Measurements from ENCODE around the gene KIF15. TPM values are rescaled to one million over a fixed set of nuclear protein-coding genes. Genes with fewer than 3 reads are reported as not detected.

KIF15 gene
- total and polyA plus RNA-seq, 2 experiments from 2014 or later = 3.3 to 3.9 TPM

DNA sequence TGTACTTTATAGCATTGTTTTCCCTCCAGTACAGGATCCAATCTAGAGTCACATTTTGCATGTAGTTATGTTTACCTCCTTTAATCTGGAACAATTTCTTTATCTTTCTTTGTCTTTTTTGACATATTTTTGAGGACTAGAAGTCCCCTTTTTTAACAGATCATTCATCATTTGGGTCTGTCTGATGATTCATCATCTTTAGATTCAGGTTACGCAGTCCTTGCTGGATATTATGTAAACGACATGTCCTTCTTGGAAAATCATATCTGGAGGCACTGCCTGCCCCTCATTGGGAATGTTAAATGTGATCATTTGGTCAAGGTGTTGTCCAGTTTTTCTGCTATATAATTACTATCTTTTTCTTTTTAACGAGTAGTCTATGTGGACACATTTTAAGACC is 131.1 kb downstream of the KIF15 start:
- in situ Hi-C loops (cut with MboI) = no loop called here
- peak overlapping the region; percentile 24 for H3K4me2 ChIP-seq (ENCODE audit: unreplicated experiment)
- no peak for DNase-seq

DNA sequence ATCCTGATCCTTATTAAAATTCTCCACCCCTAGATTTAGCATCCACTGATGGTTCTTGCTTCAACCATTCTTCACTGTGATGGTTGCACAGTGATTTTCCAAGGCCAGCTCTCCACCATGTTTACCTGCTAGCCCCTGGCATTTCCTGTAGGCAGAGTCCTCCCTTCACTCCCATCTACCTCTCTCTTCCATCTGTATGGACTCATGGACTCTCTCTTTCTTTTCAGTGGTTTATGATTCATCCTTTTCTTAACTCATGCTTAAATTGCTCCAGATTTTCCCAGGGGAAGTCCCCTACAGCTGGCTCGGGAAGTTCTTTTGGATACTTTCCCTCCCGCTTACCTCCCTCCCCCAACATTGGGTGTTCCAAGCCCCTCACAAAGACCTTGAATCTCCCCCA is 131.5 kb downstream of the KIF15 start:
- peak; percentile 75 for DNase-seq
- Histone ChIP-seq H3K36me3 (ENCODE audit: low read depth) (no peaks in the 10 kb centered on the region), H3K4me3 (no peak overlapping the region), H3F3A (ENCODE audit: insufficient read depth) (0 out of 2 replicates have a peak, but pooled peaks cover 8% of the 10 kb centered on the region), H3K4me2 (ENCODE audit: unreplicated experiment) (peak overlapping the region; percentile 24), H3K9me3 (ENCODE audit: low read depth) (no peaks in the 10 kb centered on the region), H3K27me3 (replicated peaks; ENCODE audit: insufficient read depth) (no peaks in the 10 kb centered on the region), H3K27ac (no peak overlapping the region), H4K20me1 (ENCODE audit: insufficient read depth) (no peaks in the 10 kb centered on the region), H3K9ac (no peak overlapping the region), H3K4me1 (ENCODE audit: insufficient read depth) (peaks cover 8% of the 10 kb centered on the region), H3K9me2 (ENCODE audit: insufficient read depth) (no peaks in the 10 kb centered on the region), H2AFZ (no peak overlapping the region), H3K79me2 (ENCODE audit: insufficient read depth) (no peaks in the 10 kb centered on the region)
- in situ Hi-C loops (cut with MboI) = no loop called here
- TF ChIP-seq EZH2 (IDR thresholded peaks at IDR 0.05; ENCODE audit: insufficient read depth, poor library complexity, severe bottlenecking) (no peak), EZH2phosphoT487 (IDR thresholded peaks at IDR 0.05; ENCODE audit: insufficient read depth, low read depth) (no peak)
- 7 to 15% methylated on average over 2 of the region's 2 CpGs for WGBS, 2 experiments (ENCODE audit: low coverage in 1 of 2, low lambda C conversion rate in 2 of 2, missing lambda C conversion rate in 2 of 2)

More for the DNA sequence above, 131.1 kb downstream of the KIF15 start:
- H3K79me2 ChIP-seq (ENCODE audit: insufficient read depth) = no peaks in the 10 kb centered on the region
- H3K9me3 ChIP-seq (ENCODE audit: low read depth) = no peaks in the 10 kb centered on the region
- H3K27ac ChIP-seq = no peak overlapping the region
- no peaks in the 10 kb centered on the region for H3K27me3 ChIP-seq (replicated peaks; ENCODE audit: insufficient read depth)
- H3K4me3 ChIP-seq = no peak overlapping the region
- H3K4me1 ChIP-seq (ENCODE audit: insufficient read depth) = peaks cover 8% of the 10 kb centered on the region
- TF ChIP-seq EZH2 (IDR thresholded peaks at IDR 0.05; ENCODE audit: insufficient read depth, poor library complexity, severe bottlenecking) = no peak
- TF ChIP-seq EZH2phosphoT487 (IDR thresholded peaks at IDR 0.05; ENCODE audit: insufficient read depth, low read depth) = no peak
- no peak overlapping the region for H2AFZ ChIP-seq
- no peaks in the 10 kb centered on the region for H3K36me3 ChIP-seq (ENCODE audit: low read depth)
- WGBS, 2 experiments (ENCODE audit: low coverage in 1 of 2, low lambda C conversion rate in 2 of 2, missing lambda C conversion rate in 2 of 2) = 93% methylated on average over 3 of the region's 3 CpGs
- 0 out of 2 replicates have a peak, but pooled peaks cover 8% of the 10 kb centered on the region for H3F3A ChIP-seq (ENCODE audit: insufficient read depth)
- no peak overlapping the region for H3K9ac ChIP-seq
- H4K20me1 ChIP-seq (ENCODE audit: insufficient read depth) = no peaks in the 10 kb centered on the region
- H3K9me2 ChIP-seq (ENCODE audit: insufficient read depth) = no peaks in the 10 kb centered on the region

DNA sequence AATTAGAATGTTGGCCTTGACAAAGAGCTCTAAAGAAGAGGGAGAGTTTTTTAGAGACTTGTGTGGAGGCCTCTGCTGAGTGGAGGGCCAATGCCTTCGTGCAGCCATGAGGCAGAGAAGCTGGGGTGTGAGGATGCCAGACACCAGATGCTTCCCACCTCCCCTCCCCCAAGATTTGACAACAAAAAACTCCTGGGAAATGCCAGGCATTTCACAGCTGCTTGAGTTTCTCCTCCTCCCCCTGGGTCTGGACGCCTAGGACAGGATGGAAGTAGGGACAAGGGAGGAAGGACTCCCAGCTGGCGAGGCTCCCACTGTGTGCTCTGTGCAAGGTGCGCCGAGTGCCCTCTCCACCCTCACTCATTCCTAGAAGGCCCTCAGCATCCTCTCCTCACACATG is 132.9 kb downstream of the KIF15 start:
- TF ChIP-seq EZH2phosphoT487 (IDR thresholded peaks at IDR 0.05; ENCODE audit: insufficient read depth, low read depth) = no peak
- TF ChIP-seq EZH2 (IDR thresholded peaks at IDR 0.05; ENCODE audit: insufficient read depth, poor library complexity, severe bottlenecking) = no peak
- no peaks in the 10 kb centered on the region for H3K9me2 ChIP-seq (ENCODE audit: insufficient read depth)
- no peak overlapping the region for H3K4me3 ChIP-seq
- in situ Hi-C loops (cut with MboI) = no loop called here
- H2AFZ ChIP-seq = no peak overlapping the region
- DNase-seq = no peak
- 64% methylated on average over 5 of the region's 5 CpGs for WGBS, 2 experiments (ENCODE audit: low coverage in 1 of 2, low lambda C conversion rate in 2 of 2, missing lambda C conversion rate in 2 of 2)
- no peaks in the 10 kb centered on the region for H3K27me3 ChIP-seq (replicated peaks; ENCODE audit: insufficient read depth)
- H3K27ac ChIP-seq = no peak overlapping the region
- H3K4me1 ChIP-seq (ENCODE audit: insufficient read depth) = peaks cover 8% of the 10 kb centered on the region
- 0 out of 2 replicates have a peak, but pooled peaks cover 8% of the 10 kb centered on the region for H3F3A ChIP-seq (ENCODE audit: insufficient read depth)
- no peak overlapping the region for H3K4me2 ChIP-seq (ENCODE audit: unreplicated experiment)
- H3K9me3 ChIP-seq (ENCODE audit: low read depth) = no peaks in the 10 kb centered on the region
- no peaks in the 10 kb centered on the region for H3K79me2 ChIP-seq (ENCODE audit: insufficient read depth)
- no peak overlapping the region for H3K9ac ChIP-seq
- H4K20me1 ChIP-seq (ENCODE audit: insufficient read depth) = no peaks in the 10 kb centered on the region
- H3K36me3 ChIP-seq (ENCODE audit: low read depth) = no peaks in the 10 kb centered on the region

DNA sequence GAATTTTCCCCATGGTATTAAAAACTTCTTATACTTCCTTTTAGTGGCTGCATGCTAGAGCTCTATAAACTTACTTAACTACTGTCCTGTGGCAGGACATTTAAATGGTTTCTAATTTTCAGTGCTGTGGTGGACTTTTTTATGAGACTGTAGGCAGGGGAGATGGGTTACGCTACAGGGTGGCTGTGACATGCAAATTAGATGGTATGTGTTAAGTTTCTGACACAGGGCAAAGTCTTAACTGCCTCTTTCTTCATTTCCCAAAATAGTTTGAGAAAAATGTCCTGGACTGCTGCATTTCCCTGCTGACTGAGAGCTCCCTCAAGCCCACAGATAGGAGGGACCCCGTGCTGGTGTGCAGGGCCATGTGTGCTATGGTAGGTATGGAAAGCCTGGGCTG is 134.8 kb downstream of the KIF15 start:
- Histone ChIP-seq H3K36me3 (ENCODE audit: low read depth) (no peaks in the 10 kb centered on the region), H4K20me1 (ENCODE audit: insufficient read depth) (no peaks in the 10 kb centered on the region), H3K9me3 (ENCODE audit: low read depth) (no peaks in the 10 kb centered on the region), H3K27ac (no peak overlapping the region), H3K4me1 (ENCODE audit: insufficient read depth) (peaks cover 8% of the 10 kb centered on the region), H3K9ac (no peak overlapping the region), H3K79me2 (ENCODE audit: insufficient read depth) (no peaks in the 10 kb centered on the region), H3K4me3 (no peak overlapping the region), H3F3A (ENCODE audit: insufficient read depth) (0 out of 2 replicates have a peak, but pooled peaks cover 8% of the 10 kb centered on the region), H3K27me3 (replicated peaks; ENCODE audit: insufficient read depth) (no peaks in the 10 kb centered on the region), H2AFZ (no peak overlapping the region), H3K4me2 (ENCODE audit: unreplicated experiment) (no peak overlapping the region), H3K9me2 (ENCODE audit: insufficient read depth) (no peaks in the 10 kb centered on the region)
- in situ Hi-C loops (cut with MboI) = no loop called here
- no peak for TF ChIP-seq EZH2phosphoT487 (IDR thresholded peaks at IDR 0.05; ENCODE audit: insufficient read depth, low read depth)
- TF ChIP-seq EZH2 (IDR thresholded peaks at IDR 0.05; ENCODE audit: insufficient read depth, poor library complexity, severe bottlenecking) = no peak
- 65 to 80% methylated on average over 2 of the region's 2 CpGs for WGBS, 2 experiments (ENCODE audit: low coverage in 1 of 2, low lambda C conversion rate in 2 of 2, missing lambda C conversion rate in 2 of 2)
- no peak for DNase-seq

All from GM23248 (cell line).